HEK293 (cell line): ENCODE results near the gene BNC1.

Experiments
- FEZF1 ChIP-seq: fragments of 450-650 bp; formaldehyde crosslinking; IDR thresholded peaks from 2 replicates; pipeline ENCODE4 v1.5.1; 2016; ENCODE audit warnings: missing biosample characterization, missing genetic modification characterization
- GFI1B ChIP-seq: fragments of 450-650 bp; formaldehyde crosslinking; IDR thresholded peaks from 2 replicates; pipeline ENCODE4 v1.5.1; 2016; ENCODE audit warnings: missing biosample characterization, missing genetic modification characterization
- HOXA7 ChIP-seq: sonication (generic); formaldehyde crosslinking; IDR thresholded peaks from 2 replicates; pipeline ENCODE4 v1.8.1; 2022; ENCODE audit warnings: missing genetic modification reagents, borderline replicate concordance
- KLF8 ChIP-seq: fragments of 450-650 bp; formaldehyde crosslinking; IDR thresholded peaks from 2 replicates; pipeline ENCODE4 v1.5.1; 2016; ENCODE audit warnings: missing biosample characterization, missing genetic modification characterization
- MEIS1 ChIP-seq: sonication (generic); formaldehyde crosslinking; IDR thresholded peaks from 2 replicates; pipeline ENCODE4 v1.8.1; 2022; ENCODE audit warnings: missing genetic modification reagents, mild to moderate bottlenecking, borderline replicate concordance
- ZFHX2 ChIP-seq: fragments of 450-650 bp; formaldehyde crosslinking; conservative IDR thresholded peaks from 2 replicates; pipeline ENCODE4 v1.5.1; 2016; ENCODE audit warnings: missing biosample characterization, missing genetic modification characterization
- ZFP69B ChIP-seq: fragments of 450-650 bp; formaldehyde crosslinking; IDR thresholded peaks from 2 replicates; pipeline ENCODE4 v1.5.1; 2016; ENCODE audit warnings: missing biosample characterization, missing genetic modification characterization
- ZNF114 ChIP-seq: fragments of 450-650 bp; formaldehyde crosslinking; IDR thresholded peaks from 2 replicates; pipeline ENCODE4 v1.5.0; 2017; ENCODE audit warnings: missing biosample characterization, missing genetic modification characterization
- ZNF239 ChIP-seq: fragments of 450-650 bp; formaldehyde crosslinking; IDR thresholded peaks from 2 replicates; pipeline ENCODE4 v1.5.1; 2016; ENCODE audit warnings: missing biosample characterization, missing genetic modification characterization
- ZNF292 ChIP-seq: fragments of 450-650 bp; formaldehyde crosslinking; IDR thresholded peaks from 2 replicates; pipeline ENCODE4 v1.5.1; 2016; ENCODE audit warnings: low read depth, missing biosample characterization, missing genetic modification characterization, borderline replicate concordance
- ZNF324 ChIP-seq: fragments of 450-650 bp; formaldehyde crosslinking; IDR thresholded peaks from 2 replicates; pipeline ENCODE4 v1.5.1; 2016; ENCODE audit warnings: missing biosample characterization, missing genetic modification characterization
- ZNF521 ChIP-seq: fragments of 450-650 bp; formaldehyde crosslinking; IDR thresholded peaks from 2 replicates; pipeline ENCODE4 v1.5.1; 2017; ENCODE audit warnings: missing biosample characterization, mild to moderate bottlenecking, missing genetic modification characterization
- ZNF529 ChIP-seq: fragments of 450-650 bp; formaldehyde crosslinking; IDR thresholded peaks from 2 replicates; pipeline ENCODE4 v1.5.1; 2017; ENCODE audit warnings: missing genetic modification characterization, missing biosample characterization; ENCODE audit not compliant: insufficient replicate concordance
- ZNF544 ChIP-seq: fragments of 450-650 bp; formaldehyde crosslinking; IDR thresholded peaks from 2 replicates; pipeline ENCODE4 v1.5.0; 2017; ENCODE audit warnings: missing biosample characterization, missing genetic modification characterization
- ZNF561 ChIP-seq: fragments of 450-650 bp; IDR thresholded peaks from 2 replicates; pipeline ENCODE4 v1.5.1; 2018; ENCODE audit warnings: missing biosample characterization, missing genetic modification characterization, borderline replicate concordance
- ZNF623 ChIP-seq: fragments of 450-650 bp; formaldehyde crosslinking; IDR thresholded peaks from 2 replicates; pipeline ENCODE4 v1.5.1; 2016; ENCODE audit warnings: missing biosample characterization, missing genetic modification characterization
- ZNF677 ChIP-seq: fragments of 450-650 bp; IDR thresholded peaks from 2 replicates; pipeline ENCODE4 v1.5.0; 2018; ENCODE audit warnings: missing biosample characterization, mild to moderate bottlenecking, missing genetic modification characterization, moderate library complexity
- TF ChIP-seq, protein P1 (sequence below): fragments of 450-650 bp; formaldehyde crosslinking; IDR thresholded peaks from 2 replicates; pipeline ENCODE4 v1.5.1; 2016; ENCODE audit warnings: missing biosample characterization, missing genetic modification characterization
- TF ChIP-seq, protein P2 (sequence below): fragments of 450-650 bp; formaldehyde crosslinking; IDR thresholded peaks from 2 replicates; pipeline ENCODE4 v1.5.1; 2016; ENCODE audit warnings: missing biosample characterization, missing genetic modification characterization
- TF ChIP-seq, protein P3 (sequence below): fragments of 450-650 bp; formaldehyde crosslinking; IDR thresholded peaks from 2 replicates; pipeline ENCODE4 v1.5.1; 2016; ENCODE audit warnings: missing biosample characterization, missing genetic modification characterization
- TF ChIP-seq, protein P4 (sequence below): fragments of 450-650 bp; formaldehyde crosslinking; IDR thresholded peaks from 2 replicates; pipeline ENCODE4 v1.5.1; 2016; ENCODE audit warnings: missing biosample characterization, missing genetic modification characterization
- TF ChIP-seq, protein P5 (sequence below): fragments of 450-650 bp; formaldehyde crosslinking; IDR thresholded peaks from 2 replicates; pipeline ENCODE4 v1.5.1; 2016; ENCODE audit warnings: missing biosample characterization, missing genetic modification characterization, low read depth
- TF ChIP-seq, protein P6 (sequence below): fragments of 450-650 bp; formaldehyde crosslinking; IDR thresholded peaks from 2 replicates; pipeline ENCODE4 v1.5.1; 2016; ENCODE audit warnings: missing biosample characterization, missing genetic modification characterization
- TF ChIP-seq, protein P7 (sequence below): fragments of 450-650 bp; formaldehyde crosslinking; IDR thresholded peaks from 2 replicates; pipeline ENCODE4 v1.5.1; 2016; ENCODE audit warnings: missing biosample characterization, missing genetic modification characterization
- TF ChIP-seq, protein P8 (sequence below): fragments of 450-650 bp; formaldehyde crosslinking; IDR thresholded peaks from 2 replicates; pipeline ENCODE4 v1.5.1; 2017; ENCODE audit warnings: missing biosample characterization, missing genetic modification characterization

The BNC1 gene

DNA sequence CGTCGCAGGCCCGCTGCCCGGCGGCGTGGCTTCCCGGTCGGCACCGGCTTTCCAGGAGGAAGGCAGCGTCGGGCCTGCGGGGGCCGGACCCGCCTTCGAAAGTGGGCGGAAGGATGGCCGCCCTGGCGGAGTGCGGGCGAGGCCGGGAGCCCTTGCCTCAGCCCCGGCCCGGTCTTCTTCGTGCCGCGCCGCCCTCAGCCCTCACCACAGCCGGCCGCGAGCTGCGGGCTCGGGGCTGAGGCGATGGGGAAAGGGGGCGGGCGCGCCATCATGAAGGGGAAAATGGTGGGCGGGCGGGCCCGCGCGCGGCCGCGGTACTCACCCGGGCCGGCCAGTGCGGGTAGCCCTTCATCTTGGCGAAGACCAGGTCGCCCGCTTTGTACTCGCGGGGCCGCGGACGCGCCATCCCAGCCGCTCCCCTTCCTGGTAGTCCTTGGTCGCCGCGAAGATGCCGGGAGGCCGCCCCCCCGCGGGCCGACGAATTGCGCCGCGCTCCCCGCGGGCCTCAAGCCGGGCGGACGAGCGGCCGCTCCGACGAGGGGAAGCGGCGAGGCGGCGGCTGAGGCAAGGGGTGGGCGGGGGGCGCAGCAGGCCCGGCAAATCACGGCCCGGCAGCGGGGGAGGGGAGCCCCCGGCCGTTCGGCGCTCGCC, 77.3 kb downstream of the BNC1 start (continued):
- peak; percentile 74; the same call in 1 of the 2 replicates for TF ChIP-seq ZNF561
- 0 out of 2 replicates have a peak, but pooled peaks have one; percentile 13 for TF ChIP-seq ZFP69B (tag by site-specific recombination)
- TF ChIP-seq, protein P1, sequence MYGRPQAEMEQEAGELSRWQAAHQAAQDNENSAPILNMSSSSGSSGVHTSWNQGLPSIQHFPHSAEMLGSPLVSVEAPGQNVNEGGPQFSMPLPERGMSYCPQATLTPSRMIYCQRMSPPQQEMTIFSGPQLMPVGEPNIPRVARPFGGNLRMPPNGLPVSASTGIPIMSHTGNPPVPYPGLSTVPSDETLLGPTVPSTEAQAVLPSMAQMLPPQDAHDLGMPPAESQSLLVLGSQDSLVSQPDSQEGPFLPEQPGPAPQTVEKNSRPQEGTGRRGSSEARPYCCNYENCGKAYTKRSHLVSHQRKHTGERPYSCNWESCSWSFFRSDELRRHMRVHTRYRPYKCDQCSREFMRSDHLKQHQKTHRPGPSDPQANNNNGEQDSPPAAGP (tag by site-specific recombination), result no peak; the same call in 1 of the 2 replicates
- TF ChIP-seq, protein P2, sequence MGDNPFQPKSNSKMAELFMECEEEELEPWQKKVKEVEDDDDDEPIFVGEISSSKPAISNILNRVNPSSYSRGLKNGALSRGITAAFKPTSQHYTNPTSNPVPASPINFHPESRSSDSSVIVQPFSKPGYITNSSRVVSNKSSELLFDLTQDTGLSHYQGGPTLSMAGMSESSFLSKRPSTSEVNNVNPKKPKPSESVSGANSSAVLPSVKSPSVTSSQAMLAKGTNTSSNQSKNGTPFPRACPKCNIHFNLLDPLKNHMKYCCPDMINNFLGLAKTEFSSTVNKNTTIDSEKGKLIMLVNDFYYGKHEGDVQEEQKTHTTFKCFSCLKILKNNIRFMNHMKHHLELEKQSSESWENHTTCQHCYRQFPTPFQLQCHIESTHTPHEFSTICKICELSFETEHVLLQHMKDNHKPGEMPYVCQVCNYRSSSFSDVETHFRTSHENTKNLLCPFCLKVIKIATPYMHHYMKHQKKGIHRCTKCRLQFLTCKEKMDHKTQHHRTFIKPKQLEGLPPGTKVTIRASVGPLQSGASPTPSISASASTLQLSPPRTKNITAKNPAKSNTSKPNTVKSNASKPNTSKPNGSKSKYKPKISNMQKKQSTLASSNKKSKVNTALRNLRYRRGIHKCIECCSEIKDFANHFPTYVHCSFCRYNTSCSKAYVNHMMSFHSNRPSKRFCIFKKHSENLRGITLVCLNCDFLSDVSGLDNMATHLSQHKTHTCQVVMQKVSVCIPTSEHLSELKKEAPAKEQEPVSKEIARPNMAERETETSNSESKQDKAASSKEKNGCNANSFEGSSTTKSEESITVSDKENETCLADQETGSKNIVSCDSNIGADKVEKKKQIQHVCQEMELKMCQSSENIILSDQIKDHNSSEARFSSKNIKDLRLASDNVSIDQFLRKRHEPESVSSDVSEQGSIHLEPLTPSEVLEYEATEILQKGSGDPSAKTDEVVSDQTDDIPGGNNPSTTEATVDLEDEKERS (tag by site-specific recombination), result no peak
- no peak for TF ChIP-seq HOXA7 (CRISPR knock-in tag)
- no peak for TF ChIP-seq ZNF292
- no peak for TF ChIP-seq MEIS1
- TF ChIP-seq, protein P3, sequence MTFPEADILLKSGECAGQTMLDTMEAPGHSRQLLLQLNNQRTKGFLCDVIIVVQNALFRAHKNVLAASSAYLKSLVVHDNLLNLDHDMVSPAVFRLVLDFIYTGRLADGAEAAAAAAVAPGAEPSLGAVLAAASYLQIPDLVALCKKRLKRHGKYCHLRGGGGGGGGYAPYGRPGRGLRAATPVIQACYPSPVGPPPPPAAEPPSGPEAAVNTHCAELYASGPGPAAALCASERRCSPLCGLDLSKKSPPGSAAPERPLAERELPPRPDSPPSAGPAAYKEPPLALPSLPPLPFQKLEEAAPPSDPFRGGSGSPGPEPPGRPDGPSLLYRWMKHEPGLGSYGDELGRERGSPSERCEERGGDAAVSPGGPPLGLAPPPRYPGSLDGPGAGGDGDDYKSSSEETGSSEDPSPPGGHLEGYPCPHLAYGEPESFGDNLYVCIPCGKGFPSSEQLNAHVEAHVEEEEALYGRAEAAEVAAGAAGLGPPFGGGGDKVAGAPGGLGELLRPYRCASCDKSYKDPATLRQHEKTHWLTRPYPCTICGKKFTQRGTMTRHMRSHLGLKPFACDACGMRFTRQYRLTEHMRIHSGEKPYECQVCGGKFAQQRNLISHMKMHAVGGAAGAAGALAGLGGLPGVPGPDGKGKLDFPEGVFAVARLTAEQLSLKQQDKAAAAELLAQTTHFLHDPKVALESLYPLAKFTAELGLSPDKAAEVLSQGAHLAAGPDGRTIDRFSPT (tag by site-specific recombination), result no peak
- no peak for TF ChIP-seq ZNF521 (tag by site-specific recombination)
- no peak for TF ChIP-seq ZNF623 (tag by site-specific recombination)
- TF ChIP-seq ZNF114 (tag by site-specific recombination), result no peak
- TF ChIP-seq ZNF529 (tag by site-specific recombination), result no peak
- peak; percentile 95 for TF ChIP-seq ZFHX2
- TF ChIP-seq ZNF324 (tag by site-specific recombination), result no peak
- no peak for TF ChIP-seq FEZF1 (tag by site-specific recombination)
- TF ChIP-seq, protein P4, sequence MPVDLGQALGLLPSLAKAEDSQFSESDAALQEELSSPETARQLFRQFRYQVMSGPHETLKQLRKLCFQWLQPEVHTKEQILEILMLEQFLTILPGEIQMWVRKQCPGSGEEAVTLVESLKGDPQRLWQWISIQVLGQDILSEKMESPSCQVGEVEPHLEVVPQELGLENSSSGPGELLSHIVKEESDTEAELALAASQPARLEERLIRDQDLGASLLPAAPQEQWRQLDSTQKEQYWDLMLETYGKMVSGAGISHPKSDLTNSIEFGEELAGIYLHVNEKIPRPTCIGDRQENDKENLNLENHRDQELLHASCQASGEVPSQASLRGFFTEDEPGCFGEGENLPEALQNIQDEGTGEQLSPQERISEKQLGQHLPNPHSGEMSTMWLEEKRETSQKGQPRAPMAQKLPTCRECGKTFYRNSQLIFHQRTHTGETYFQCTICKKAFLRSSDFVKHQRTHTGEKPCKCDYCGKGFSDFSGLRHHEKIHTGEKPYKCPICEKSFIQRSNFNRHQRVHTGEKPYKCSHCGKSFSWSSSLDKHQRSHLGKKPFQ, result no peak
- TF ChIP-seq, protein P5, sequence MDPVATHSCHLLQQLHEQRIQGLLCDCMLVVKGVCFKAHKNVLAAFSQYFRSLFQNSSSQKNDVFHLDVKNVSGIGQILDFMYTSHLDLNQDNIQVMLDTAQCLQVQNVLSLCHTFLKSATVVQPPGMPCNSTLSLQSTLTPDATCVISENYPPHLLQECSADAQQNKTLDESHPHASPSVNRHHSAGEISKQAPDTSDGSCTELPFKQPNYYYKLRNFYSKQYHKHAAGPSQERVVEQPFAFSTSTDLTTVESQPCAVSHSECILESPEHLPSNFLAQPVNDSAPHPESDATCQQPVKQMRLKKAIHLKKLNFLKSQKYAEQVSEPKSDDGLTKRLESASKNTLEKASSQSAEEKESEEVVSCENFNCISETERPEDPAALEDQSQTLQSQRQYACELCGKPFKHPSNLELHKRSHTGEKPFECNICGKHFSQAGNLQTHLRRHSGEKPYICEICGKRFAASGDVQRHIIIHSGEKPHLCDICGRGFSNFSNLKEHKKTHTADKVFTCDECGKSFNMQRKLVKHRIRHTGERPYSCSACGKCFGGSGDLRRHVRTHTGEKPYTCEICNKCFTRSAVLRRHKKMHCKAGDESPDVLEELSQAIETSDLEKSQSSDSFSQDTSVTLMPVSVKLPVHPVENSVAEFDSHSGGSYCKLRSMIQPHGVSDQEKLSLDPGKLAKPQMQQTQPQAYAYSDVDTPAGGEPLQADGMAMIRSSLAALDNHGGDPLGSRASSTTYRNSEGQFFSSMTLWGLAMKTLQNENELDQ (tag by site-specific recombination), result no peak
- TF ChIP-seq ZNF544 (tag by site-specific recombination), result no peak
- TF ChIP-seq, protein P6, sequence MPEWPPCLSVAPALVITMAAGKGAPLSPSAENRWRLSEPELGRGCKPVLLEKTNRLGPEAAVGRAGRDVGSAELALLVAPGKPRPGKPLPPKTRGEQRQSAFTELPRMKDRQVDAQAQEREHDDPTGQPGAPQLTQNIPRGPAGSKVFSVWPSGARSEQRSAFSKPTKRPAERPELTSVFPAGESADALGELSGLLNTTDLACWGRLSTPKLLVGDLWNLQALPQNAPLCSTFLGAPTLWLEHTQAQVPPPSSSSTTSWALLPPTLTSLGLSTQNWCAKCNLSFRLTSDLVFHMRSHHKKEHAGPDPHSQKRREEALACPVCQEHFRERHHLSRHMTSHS (tag by site-specific recombination), result no peak
- TF ChIP-seq KLF8, result peak; percentile 82; the same call in 1 of the 2 replicates
- no peak for TF ChIP-seq ZNF239 (tag by site-specific recombination)
- TF ChIP-seq, protein P7, sequence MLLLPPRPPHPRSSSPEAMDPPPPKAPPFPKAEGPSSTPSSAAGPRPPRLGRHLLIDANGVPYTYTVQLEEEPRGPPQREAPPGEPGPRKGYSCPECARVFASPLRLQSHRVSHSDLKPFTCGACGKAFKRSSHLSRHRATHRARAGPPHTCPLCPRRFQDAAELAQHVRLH (tag by site-specific recombination), result no peak
- TF ChIP-seq, protein P8, sequence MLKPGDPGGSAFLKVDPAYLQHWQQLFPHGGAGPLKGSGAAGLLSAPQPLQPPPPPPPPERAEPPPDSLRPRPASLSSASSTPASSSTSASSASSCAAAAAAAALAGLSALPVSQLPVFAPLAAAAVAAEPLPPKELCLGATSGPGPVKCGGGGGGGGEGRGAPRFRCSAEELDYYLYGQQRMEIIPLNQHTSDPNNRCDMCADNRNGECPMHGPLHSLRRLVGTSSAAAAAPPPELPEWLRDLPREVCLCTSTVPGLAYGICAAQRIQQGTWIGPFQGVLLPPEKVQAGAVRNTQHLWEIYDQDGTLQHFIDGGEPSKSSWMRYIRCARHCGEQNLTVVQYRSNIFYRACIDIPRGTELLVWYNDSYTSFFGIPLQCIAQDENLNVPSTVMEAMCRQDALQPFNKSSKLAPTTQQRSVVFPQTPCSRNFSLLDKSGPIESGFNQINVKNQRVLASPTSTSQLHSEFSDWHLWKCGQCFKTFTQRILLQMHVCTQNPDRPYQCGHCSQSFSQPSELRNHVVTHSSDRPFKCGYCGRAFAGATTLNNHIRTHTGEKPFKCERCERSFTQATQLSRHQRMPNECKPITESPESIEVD, result no peak
- no peak for TF ChIP-seq GFI1B (tag by site-specific recombination)
- TF ChIP-seq ZNF677 (tag by site-specific recombination), result no peak
